ENCODE results near the gene PLXNA4.

DNA sequence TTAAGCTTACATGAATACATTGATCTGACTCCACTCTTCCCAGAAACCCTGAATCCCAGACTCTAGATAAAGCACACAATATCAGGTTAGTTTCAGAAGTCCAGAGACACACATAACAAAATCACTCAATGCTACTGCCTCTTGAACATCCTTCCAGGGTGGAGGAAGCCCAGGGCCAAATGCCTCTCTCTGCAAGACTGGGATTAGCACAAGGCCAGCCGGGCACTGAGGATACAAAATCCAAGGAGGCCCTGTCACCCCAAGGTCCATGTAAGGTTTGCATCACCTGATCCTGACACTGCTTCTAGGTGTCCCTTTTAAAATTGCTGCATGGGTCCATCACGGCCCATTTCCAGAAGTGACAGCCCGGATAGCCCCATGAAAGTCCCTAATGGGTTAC, 2.6 kb upstream of the PLXNA4 start:
- TF ChIP-seq, protein P1, sequence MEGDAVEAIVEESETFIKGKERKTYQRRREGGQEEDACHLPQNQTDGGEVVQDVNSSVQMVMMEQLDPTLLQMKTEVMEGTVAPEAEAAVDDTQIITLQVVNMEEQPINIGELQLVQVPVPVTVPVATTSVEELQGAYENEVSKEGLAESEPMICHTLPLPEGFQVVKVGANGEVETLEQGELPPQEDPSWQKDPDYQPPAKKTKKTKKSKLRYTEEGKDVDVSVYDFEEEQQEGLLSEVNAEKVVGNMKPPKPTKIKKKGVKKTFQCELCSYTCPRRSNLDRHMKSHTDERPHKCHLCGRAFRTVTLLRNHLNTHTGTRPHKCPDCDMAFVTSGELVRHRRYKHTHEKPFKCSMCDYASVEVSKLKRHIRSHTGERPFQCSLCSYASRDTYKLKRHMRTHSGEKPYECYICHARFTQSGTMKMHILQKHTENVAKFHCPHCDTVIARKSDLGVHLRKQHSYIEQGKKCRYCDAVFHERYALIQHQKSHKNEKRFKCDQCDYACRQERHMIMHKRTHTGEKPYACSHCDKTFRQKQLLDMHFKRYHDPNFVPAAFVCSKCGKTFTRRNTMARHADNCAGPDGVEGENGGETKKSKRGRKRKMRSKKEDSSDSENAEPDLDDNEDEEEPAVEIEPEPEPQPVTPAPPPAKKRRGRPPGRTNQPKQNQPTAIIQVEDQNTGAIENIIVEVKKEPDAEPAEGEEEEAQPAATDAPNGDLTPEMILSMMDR (IDR thresholded peaks at IDR 0.05; ENCODE audit: insufficient read depth, low read length), result no peak
- TF ChIP-seq, protein P2, sequence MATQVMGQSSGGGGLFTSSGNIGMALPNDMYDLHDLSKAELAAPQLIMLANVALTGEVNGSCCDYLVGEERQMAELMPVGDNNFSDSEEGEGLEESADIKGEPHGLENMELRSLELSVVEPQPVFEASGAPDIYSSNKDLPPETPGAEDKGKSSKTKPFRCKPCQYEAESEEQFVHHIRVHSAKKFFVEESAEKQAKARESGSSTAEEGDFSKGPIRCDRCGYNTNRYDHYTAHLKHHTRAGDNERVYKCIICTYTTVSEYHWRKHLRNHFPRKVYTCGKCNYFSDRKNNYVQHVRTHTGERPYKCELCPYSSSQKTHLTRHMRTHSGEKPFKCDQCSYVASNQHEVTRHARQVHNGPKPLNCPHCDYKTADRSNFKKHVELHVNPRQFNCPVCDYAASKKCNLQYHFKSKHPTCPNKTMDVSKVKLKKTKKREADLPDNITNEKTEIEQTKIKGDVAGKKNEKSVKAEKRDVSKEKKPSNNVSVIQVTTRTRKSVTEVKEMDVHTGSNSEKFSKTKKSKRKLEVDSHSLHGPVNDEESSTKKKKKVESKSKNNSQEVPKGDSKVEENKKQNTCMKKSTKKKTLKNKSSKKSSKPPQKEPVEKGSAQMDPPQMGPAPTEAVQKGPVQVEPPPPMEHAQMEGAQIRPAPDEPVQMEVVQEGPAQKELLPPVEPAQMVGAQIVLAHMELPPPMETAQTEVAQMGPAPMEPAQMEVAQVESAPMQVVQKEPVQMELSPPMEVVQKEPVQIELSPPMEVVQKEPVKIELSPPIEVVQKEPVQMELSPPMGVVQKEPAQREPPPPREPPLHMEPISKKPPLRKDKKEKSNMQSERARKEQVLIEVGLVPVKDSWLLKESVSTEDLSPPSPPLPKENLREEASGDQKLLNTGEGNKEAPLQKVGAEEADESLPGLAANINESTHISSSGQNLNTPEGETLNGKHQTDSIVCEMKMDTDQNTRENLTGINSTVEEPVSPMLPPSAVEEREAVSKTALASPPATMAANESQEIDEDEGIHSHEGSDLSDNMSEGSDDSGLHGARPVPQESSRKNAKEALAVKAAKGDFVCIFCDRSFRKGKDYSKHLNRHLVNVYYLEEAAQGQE (IDR thresholded peaks at IDR 0.05; ENCODE audit: insufficient replicate concordance, low read depth), result no peak
